ENCODE data around the gene MIDN.

GRCh38 chr19:1284293-1284978, 36.1 kb downstream of the MIDN start:
- no peak for TF ChIP-seq CTCF (IDR thresholded peaks at IDR 0.05; ENCODE audit: poor library complexity, severe bottlenecking)
- no peak for TF ChIP-seq EP300 (conservative IDR thresholded peaks at IDR 0.05; ENCODE audit: poor library complexity, severe bottlenecking)
